ENCODE measurements around the gene PDZD7.

Gene PDZD7

GRCh38 chr10:101018118-101018599 lies 12.8 kb downstream of the PDZD7 start:
- no peak for DNase-seq

- DNase-seq: no peak
These were observed 14.1 kb downstream of the PDZD7 start for GRCh38 chr10:101016814-101017213.

GRCh38 chr10:101015582-101015973 lies 15.4 kb downstream of the PDZD7 start:
- no peak for DNase-seq

GRCh38 chr10:101014966-101015581 lies 15.9 kb downstream of the PDZD7 start:
- no peak for DNase-seq

GRCh38 chr10:101014230-101014884 lies 16.6 kb downstream of the PDZD7 start:
- DNase-seq: peak; percentile 77

GRCh38 chr10:101013365-101013825 lies 17.5 kb downstream of the PDZD7 start:
- DNase-seq: no peak

GRCh38 chr10:101012525-101013364 lies 18.2 kb downstream of the PDZD7 start:
- DNase-seq: peak; percentile 69

- no peak for DNase-seq
These were observed 19.2 kb downstream of the PDZD7 start for GRCh38 chr10:101011517-101012423.

GRCh38 chr10:101010329-101010728 lies 20.6 kb downstream of the PDZD7 start:
- DNase-seq: no peak

GRCh38 chr10:101008823-101009423 lies 22.0 kb downstream of the PDZD7 start:
- DNase-seq: no peak

- DNase-seq: no peak
These were observed 22.8 kb downstream of the PDZD7 start for GRCh38 chr10:101007915-101008822.

- DNase-seq: no peak
These were observed 23.7 kb downstream of the PDZD7 start for GRCh38 chr10:101007099-101007711.

GRCh38 chr10:101006593-101007098 lies 24.3 kb downstream of the PDZD7 start:
- DNase-seq: no peak

GRCh38 chr10:101005869-101006567 lies 24.9 kb downstream of the PDZD7 start:
- no peak for DNase-seq

GRCh38 chr10:101005361-101005760 lies 25.6 kb downstream of the PDZD7 start:
- no peak for DNase-seq

GRCh38 chr10:101003639-101004206 lies 27.2 kb downstream of the PDZD7 start:
- DNase-seq: no peak

- DNase-seq: no peak
These were observed 28.5 kb downstream of the PDZD7 start for GRCh38 chr10:101002456-101002855.

GRCh38 chr10:101001659-101002035 lies 29.3 kb downstream of the PDZD7 start:
- no peak for DNase-seq

Measured in T-helper 9 cell (primary cell).